Hepatocyte (in vitro differentiated cells): Measurements from ENCODE around the gene TMEM39A. TPM values are rescaled to one million over a fixed set of nuclear protein-coding genes. Genes with fewer than 3 reads are reported as not detected.

Source experiments
- DNase-seq: peaks from one replicate; pipeline ENCODE4 v3.0.0-alpha.2; 2016; ENCODE audit warnings: low spot score
- H2AFZ ChIP-seq: fragments of 200-600 bp; sonication (generic); 2 replicates; pipeline ENCODE4 v1.6.0; 2016; ENCODE audit warnings: antibody characterized with exemption, mild to moderate bottlenecking
- H3K27ac ChIP-seq: fragments of 200-600 bp; sonication (generic); 2 replicates; pipeline ENCODE4 v1.5.1; 2016; ENCODE audit warnings: mild to moderate bottlenecking
- H3K27me3 ChIP-seq: fragments of 200-600 bp; sonication (generic); 2 replicates; pipeline ENCODE4 v1.6.1; 2016
- H3K36me3 ChIP-seq: fragments of 200-600 bp; sonication (generic); replicated peaks from 2 replicates; pipeline ENCODE4 v1.5.1; 2016; ENCODE audit warnings: low read depth; ENCODE audit not compliant: insufficient read depth
- H3K4me1 ChIP-seq: fragments of 200-600 bp; sonication (generic); 2 replicates; pipeline ENCODE4 v1.5.1; 2016; ENCODE audit warnings: mild to moderate bottlenecking, moderate library complexity; ENCODE audit not compliant: insufficient read depth
- H3K4me2 ChIP-seq: fragments of 200-600 bp; sonication (generic); 2 replicates; pipeline ENCODE4 v1.6.0; 2016
- H3K4me3 ChIP-seq: fragments of 200-600 bp; sonication (generic); 2 replicates; pipeline ENCODE4 v1.5.1; 2016; ENCODE audit warnings: mild to moderate bottlenecking
- H3K79me2 ChIP-seq: fragments of 200-600 bp; sonication (generic); 2 replicates; pipeline ENCODE4 v1.6.0; 2017; ENCODE audit warnings: mild to moderate bottlenecking
- H3K9me2 ChIP-seq: fragments of 200-600 bp; sonication (generic); replicated peaks from 2 replicates; pipeline ENCODE4 v1.6.0; 2017; ENCODE audit warnings: mild to moderate bottlenecking; ENCODE audit not compliant: insufficient read depth
- H3K9me3 ChIP-seq: fragments of 200-600 bp; sonication (generic); 2 replicates; pipeline ENCODE4 v1.5.1; 2016; ENCODE audit warnings: low read depth, mild to moderate bottlenecking
- H4K20me1 ChIP-seq: fragments of 200-600 bp; sonication (generic); 2 replicates; pipeline ENCODE4 v1.6.0; 2016; ENCODE audit warnings: mild to moderate bottlenecking; ENCODE audit not compliant: insufficient read depth, poor library complexity, severe bottlenecking
- CTCF ChIP-seq: fragments of 200-600 bp; sonication (generic); IDR thresholded peaks from 2 replicates; pipeline ENCODE4 v1.5.1; 2016; ENCODE audit warnings: antibody characterized with exemption, mild to moderate bottlenecking; ENCODE audit not compliant: poor library complexity
- EZH2 ChIP-seq: fragments of 200-600 bp; sonication (generic); IDR thresholded peaks from 2 replicates; pipeline ENCODE4 v1.6.1; 2016; ENCODE audit warnings: antibody characterized with exemption, mild to moderate bottlenecking, borderline replicate concordance
- EZH2phosphoT487 ChIP-seq: fragments of 200-600 bp; sonication (generic); IDR thresholded peaks from one replicate; pipeline ENCODE4 v1.6.1; 2018; ENCODE audit warnings: antibody characterized with exemption, mild to moderate bottlenecking, low read depth, moderate library complexity; ENCODE audit not compliant: unreplicated experiment, severe bottlenecking
- WGBS: methylation state at CpG from one replicate; pipeline ENCODE4 v1.1.6; 2016; ENCODE audit warnings: low lambda C conversion rate; ENCODE audit errors: missing lambda C conversion rate; 5-methylcytosine and 5-hydroxymethylcytosine counted together
- polyA plus RNA-seq: library from polyadenylated mRNA; unstranded; fragments of >200 nt; fragmentation: Nextera tagmentation; extraction: Ambion mirVana; gene quantifications from 2 replicates; pipeline ENCODE4 v1.2.1, GENCODE V29; 2016
- total RNA-seq: library from RNA; depleted of rRNA; stranded (reverse); fragments of >200 nt; gene quantifications from 2 replicates; pipeline ENCODE4 v1.2.3, GENCODE V29; 2014

Gene TMEM39A
- total and polyA plus RNA-seq, 2 experiments from 2014 or later: 46.2 to 77.0 TPM

- TF ChIP-seq CTCF (no peak), EZH2phosphoT487 (no peak), EZH2 (no peak)
- Histone ChIP-seq H3K9me2 (no peaks in the 10 kb centered on the region), H3K4me3 (no peak overlapping the region), H3K4me1 (no peaks in the 10 kb centered on the region), H4K20me1 (no peaks in the 10 kb centered on the region), H3K27ac (no peak overlapping the region), H3K9me3 (no peaks in the 10 kb centered on the region), H2AFZ (no peak overlapping the region), H3K27me3 (no peaks in the 10 kb centered on the region), H3K4me2 (no peak overlapping the region), H3K79me2 (no peaks in the 10 kb centered on the region), H3K36me3 (no peaks in the 10 kb centered on the region)
- no peak for DNase-seq
- WGBS: 100% methylated on average over 1 of the region's 1 CpG
These were observed 19.7 kb upstream of the TMEM39A start for GRCh38 chr3:119483101-119483500.

DNA sequence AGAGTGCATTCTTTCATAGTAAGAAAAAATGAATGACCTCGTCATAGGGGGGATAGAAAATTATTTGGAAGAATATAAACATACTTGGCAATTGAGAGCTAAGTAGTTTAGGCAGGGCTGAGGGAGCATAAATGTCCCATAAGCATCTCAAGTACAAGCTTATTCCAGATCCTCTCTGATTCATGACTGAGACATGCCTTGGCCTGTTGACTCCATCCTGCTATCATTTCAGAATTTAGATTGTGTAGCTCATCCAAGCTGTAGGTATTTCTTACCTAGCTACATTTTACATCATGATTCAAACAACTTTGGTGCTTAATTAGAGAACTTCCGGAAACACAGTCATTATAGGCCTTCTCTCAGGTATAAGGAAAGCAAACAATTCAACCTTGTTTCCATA is 17.7 kb upstream of the TMEM39A start:
- no peaks in the 10 kb centered on the region for H4K20me1 ChIP-seq
- DNase-seq: no peak
- TF ChIP-seq CTCF: no peak
- no peak for TF ChIP-seq EZH2phosphoT487
- TF ChIP-seq EZH2: no peak
- H3K4me1 ChIP-seq: no peaks in the 10 kb centered on the region
- H3K9me2 ChIP-seq: no peaks in the 10 kb centered on the region
- H3K27ac ChIP-seq: no peak overlapping the region
- H3K79me2 ChIP-seq: no peaks in the 10 kb centered on the region
- WGBS: 93% methylated on average over 2 of the region's 2 CpGs
- no peaks in the 10 kb centered on the region for H3K36me3 ChIP-seq
- H3K27me3 ChIP-seq: no peaks in the 10 kb centered on the region
- no peak overlapping the region for H3K4me3 ChIP-seq
- H3K4me2 ChIP-seq: no peak overlapping the region
- H2AFZ ChIP-seq: no peak overlapping the region
- H3K9me3 ChIP-seq: no peaks in the 10 kb centered on the region

GRCh38 chr3:119470866-119471265 is 7.5 kb upstream of the TMEM39A start:
- Histone ChIP-seq H3K4me2 (no peak overlapping the region), H3K79me2 (peaks cover 7% of the 10 kb centered on the region), H4K20me1 (no peaks in the 10 kb centered on the region), H3K4me1 (peaks cover 5% of the 10 kb centered on the region), H3K9me3 (no peaks in the 10 kb centered on the region), H3K36me3 (no peaks in the 10 kb centered on the region), H2AFZ (no peak overlapping the region), H3K27ac (no peak overlapping the region), H3K9me2 (no peaks in the 10 kb centered on the region), H3K27me3 (no peaks in the 10 kb centered on the region), H3K4me3 (no peak overlapping the region)
- TF ChIP-seq EZH2phosphoT487: no peak
- TF ChIP-seq EZH2: no peak
- TF ChIP-seq CTCF: no peak
- 93% methylated on average over 6 of the region's 6 CpGs for WGBS
- no peak for DNase-seq
